ENCODE measurements around the gene ZCCHC24. TPM values are rescaled to one million over a fixed set of nuclear protein-coding genes. Genes with fewer than 3 reads are reported as not detected.

ZCCHC24 gene
- polyA plus RNA-seq, 3 donors: 3.9 to 5.0 (median 4.0) TPM

- intact Hi-C loops (cut with micrococcal nuclease): no loop called here
- peaks cover 0 to 65% of the 10 kb centered on the region in 2 donors for H3K4me1 ChIP-seq (ENCODE audit: control insufficient read depth in 1 of 2, insufficient read depth in 2 of 2, low read length in 2 of 2)
- WGBS (ENCODE audit: insufficient coverage): 82% methylated on average over 8 of the region's 12 CpGs
- H3K27me3 Mint-ChIP-seq (ENCODE audit: low read depth in 3 of 3): peaks cover 1 to 4% (median 3%) of the 10 kb centered on the region in 3 donors
- peak overlapping the region in 1 of 2 donors; percentile 70 for H3K4me3 Mint-ChIP-seq
- H3K79me2 ChIP-seq (ENCODE audit: insufficient read depth, low read length): peaks cover 6% of the 10 kb centered on the region
- H3K4me1 Mint-ChIP-seq: peaks cover 14% of the 10 kb centered on the region
- no peak for TF ChIP-seq CTCF (IDR thresholded peaks at IDR 0.05)
- no peaks in the 10 kb centered on the region for H3K9me3 ChIP-seq (replicated peaks in 1 of 2; ENCODE audit: control insufficient read depth in 1 of 2, insufficient read depth in 1 of 2, low read length in 2 of 2)
- H3K9ac ChIP-seq (ENCODE audit: insufficient read depth, low read length, poor library complexity, severe bottlenecking): no peak overlapping the region
- H3K9me3 Mint-ChIP-seq: no peaks in the 10 kb centered on the region
- no peak for DNase-seq
- H2AFZ ChIP-seq (ENCODE audit: insufficient read depth, low read depth, low read length, poor library complexity, severe bottlenecking): no peak overlapping the region
- H3K4me2 ChIP-seq (replicated peaks; ENCODE audit: extremely low read depth, low read length, poor library complexity, severe bottlenecking): peak overlapping the region; percentile 24
- peak overlapping the region in 1 of 3 experiments; percentile 6 for H3K4me3 ChIP-seq (replicated peaks in 1 of 3; ENCODE audit: low read depth in 2 of 3, low read length in 3 of 3)
- peaks cover 26 to 43% of the 10 kb centered on the region in 2 donors for H3K36me3 Mint-ChIP-seq
- H3K27me3 ChIP-seq (ENCODE audit: control insufficient read depth in 2 of 2, insufficient read depth in 2 of 2, low read length in 2 of 2): no peaks in the 10 kb centered on the region
- peak overlapping the region in 4 of 7 donors; percentile 19 to 81 (median 32) for H3K27ac Mint-ChIP-seq
- H3K27ac ChIP-seq (ENCODE audit: low read depth in 1 of 2, low read length in 2 of 2): peak overlapping the region in 1 of 2 donors; percentile 36
- H3K36me3 ChIP-seq (replicated peaks in 1 of 2; ENCODE audit: control insufficient read depth in 1 of 2, insufficient read depth in 2 of 2, low read length in 2 of 2): no peaks in the 10 kb centered on the region
- H4K20me1 ChIP-seq (ENCODE audit: insufficient read depth, low read length): no peaks in the 10 kb centered on the region
Measured at GRCh38 chr10:79416578-79417255, 28.7 kb downstream of the ZCCHC24 start.

- 79% methylated on average over 4 of the region's 12 CpGs for WGBS (ENCODE audit: insufficient coverage)
Measured at GRCh38 chr10:79415736-79416577, 29.5 kb downstream of the ZCCHC24 start.

More at GRCh38 chr10:79415736-79416577, 29.5 kb downstream of the ZCCHC24 start:
- Histone ChIP-seq H3K27ac (ENCODE audit: low read depth in 1 of 2, low read length in 2 of 2) (no peak overlapping the region), H3K4me2 (replicated peaks; ENCODE audit: extremely low read depth, low read length, poor library complexity, severe bottlenecking) (no peak overlapping the region), H3K9me3 (replicated peaks in 1 of 2; ENCODE audit: control insufficient read depth in 1 of 2, insufficient read depth in 1 of 2, low read length in 2 of 2) (no peaks in the 10 kb centered on the region), H2AFZ (ENCODE audit: insufficient read depth, low read depth, low read length, poor library complexity, severe bottlenecking) (no peak overlapping the region), H3K36me3 (replicated peaks in 1 of 2; ENCODE audit: control insufficient read depth in 1 of 2, insufficient read depth in 2 of 2, low read length in 2 of 2) (no peaks in the 10 kb centered on the region), H3K79me2 (ENCODE audit: insufficient read depth, low read length) (peaks cover 6% of the 10 kb centered on the region), H3K4me3 (replicated peaks in 1 of 3; ENCODE audit: low read depth in 2 of 3, low read length in 3 of 3) (no peak overlapping the region), H3K27me3 (ENCODE audit: control insufficient read depth in 2 of 2, insufficient read depth in 2 of 2, low read length in 2 of 2) (no peaks in the 10 kb centered on the region), H4K20me1 (ENCODE audit: insufficient read depth, low read length) (no peaks in the 10 kb centered on the region), H3K9ac (ENCODE audit: insufficient read depth, low read length, poor library complexity, severe bottlenecking) (no peak overlapping the region), H3K4me1 (ENCODE audit: control insufficient read depth in 1 of 2, insufficient read depth in 2 of 2, low read length in 2 of 2) (peaks cover 0 to 62% of the 10 kb centered on the region in 2 donors)
- DNase-seq: no peak
- Mint-ChIP-seq H3K27ac (peak overlapping the region in 1 of 7 donors; percentile 81), H3K4me3 (no peak overlapping the region), H3K27me3 (ENCODE audit: low read depth in 3 of 3) (peaks cover 1 to 4% (median 3%) of the 10 kb centered on the region in 3 donors), H3K9me3 (no peaks in the 10 kb centered on the region), H3K4me1 (peaks cover 10% of the 10 kb centered on the region), H3K36me3 (peaks cover 26 to 39% of the 10 kb centered on the region in 2 donors)
- TF ChIP-seq CTCF (IDR thresholded peaks at IDR 0.05): no peak
- intact Hi-C loops (cut with micrococcal nuclease): no loop called here

All from CD14-positive monocyte (primary cell).